B cell (primary cell): ENCODE measurements around the gene ZNF804A.

ENCODE experiments used
- EZH2 ChIP-seq: IDR thresholded peaks from 2 replicates; pipeline ENCODE4 v1.6.1; 2012; ENCODE audit warnings: borderline replicate concordance, low read depth, mild to moderate bottlenecking, moderate library complexity, low read length; ENCODE audit not compliant: insufficient read depth, poor library complexity, severe bottlenecking
- TF ChIP-seq, protein P1 (sequence below): fragments of 200-600 bp; IDR thresholded peaks from one replicate; pipeline ENCODE4 v1.8.0; 2022; ENCODE audit warnings: antibody characterized with exemption, mild to moderate bottlenecking

GRCh38 chr2:184728411-184728810, 130.1 kb downstream of the ZNF804A start:
- TF ChIP-seq, protein P1, sequence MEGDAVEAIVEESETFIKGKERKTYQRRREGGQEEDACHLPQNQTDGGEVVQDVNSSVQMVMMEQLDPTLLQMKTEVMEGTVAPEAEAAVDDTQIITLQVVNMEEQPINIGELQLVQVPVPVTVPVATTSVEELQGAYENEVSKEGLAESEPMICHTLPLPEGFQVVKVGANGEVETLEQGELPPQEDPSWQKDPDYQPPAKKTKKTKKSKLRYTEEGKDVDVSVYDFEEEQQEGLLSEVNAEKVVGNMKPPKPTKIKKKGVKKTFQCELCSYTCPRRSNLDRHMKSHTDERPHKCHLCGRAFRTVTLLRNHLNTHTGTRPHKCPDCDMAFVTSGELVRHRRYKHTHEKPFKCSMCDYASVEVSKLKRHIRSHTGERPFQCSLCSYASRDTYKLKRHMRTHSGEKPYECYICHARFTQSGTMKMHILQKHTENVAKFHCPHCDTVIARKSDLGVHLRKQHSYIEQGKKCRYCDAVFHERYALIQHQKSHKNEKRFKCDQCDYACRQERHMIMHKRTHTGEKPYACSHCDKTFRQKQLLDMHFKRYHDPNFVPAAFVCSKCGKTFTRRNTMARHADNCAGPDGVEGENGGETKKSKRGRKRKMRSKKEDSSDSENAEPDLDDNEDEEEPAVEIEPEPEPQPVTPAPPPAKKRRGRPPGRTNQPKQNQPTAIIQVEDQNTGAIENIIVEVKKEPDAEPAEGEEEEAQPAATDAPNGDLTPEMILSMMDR: no peak
- no peak for TF ChIP-seq EZH2
